Osteocyte (in vitro differentiated cells): ENCODE data around the gene PTGR3. TPM values are rescaled to one million over a fixed set of nuclear protein-coding genes. Genes with fewer than 3 reads are reported as not detected.

Source experiments
- DNase-seq: peaks from one replicate; pipeline ENCODE4 v3.0.0; 2021; ENCODE audit warnings: mixed read lengths; ENCODE audit not compliant: unreplicated experiment; ENCODE audit errors: extremely low spot score
- H3K27ac Mint-ChIP-seq: one replicate; pipeline ENCODE4 v1.8.0; 2021; ENCODE audit warnings: mild to moderate bottlenecking, mixed read lengths; ENCODE audit not compliant: unreplicated experiment
- H3K27me3 Mint-ChIP-seq: one replicate; pipeline ENCODE4 v1.8.0; 2021; ENCODE audit warnings: mixed read lengths; ENCODE audit not compliant: unreplicated experiment
- H3K36me3 Mint-ChIP-seq: one replicate; pipeline ENCODE4 v1.8.0; 2021; ENCODE audit warnings: mixed read lengths; ENCODE audit not compliant: unreplicated experiment
- H3K4me1 Mint-ChIP-seq: one replicate; pipeline ENCODE4 v1.8.0; 2021; ENCODE audit warnings: mixed read lengths; ENCODE audit not compliant: unreplicated experiment
- H3K4me3 Mint-ChIP-seq: one replicate; pipeline ENCODE4 v1.8.0; 2021; ENCODE audit warnings: mild to moderate bottlenecking, moderate library complexity, mixed read lengths; ENCODE audit not compliant: unreplicated experiment
- H3K9me3 Mint-ChIP-seq: one replicate; pipeline ENCODE4 v1.8.0; 2021; ENCODE audit warnings: mixed read lengths; ENCODE audit not compliant: unreplicated experiment
- CTCF ChIP-seq: fragments of 200-600 bp; sonication (generic); IDR thresholded peaks from 2 replicates; pipeline ENCODE4 v1.5.0; 2021; ENCODE audit warnings: antibody characterized with exemption, mild to moderate bottlenecking, moderate library complexity
- total RNA-seq: library from RNA; stranded (reverse); gene quantifications from 2 replicates; pipeline ENCODE4 v1.2.1, GENCODE V29; 2021

The PTGR3 gene
- total RNA-seq, 1 donor from 2014 or later, result 17.7 TPM

GRCh38 chr18:75235896-75236295, 27.0 kb upstream of the PTGR3 start:
- no peak overlapping the region for H3K27ac Mint-ChIP-seq
- H3K4me1 Mint-ChIP-seq, result no peaks in the 10 kb centered on the region
- no peak for TF ChIP-seq CTCF
- H3K9me3 Mint-ChIP-seq, result no peaks in the 10 kb centered on the region
- H3K27me3 Mint-ChIP-seq, result no peaks in the 10 kb centered on the region
- no peak overlapping the region for H3K4me3 Mint-ChIP-seq
- no peak for DNase-seq
- no peaks in the 10 kb centered on the region for H3K36me3 Mint-ChIP-seq

- no peaks in the 10 kb centered on the region for H3K36me3 Mint-ChIP-seq
- peaks cover 2% of the 10 kb centered on the region for H3K4me1 Mint-ChIP-seq
- H3K27me3 Mint-ChIP-seq, result no peaks in the 10 kb centered on the region
- H3K27ac Mint-ChIP-seq, result no peak overlapping the region
- no peak overlapping the region for H3K4me3 Mint-ChIP-seq
- TF ChIP-seq CTCF, result no peak
- no peaks in the 10 kb centered on the region for H3K9me3 Mint-ChIP-seq
- DNase-seq, result no peak
Measured at GRCh38 chr18:75234901-75235300, 26.0 kb upstream of the PTGR3 start.

GRCh38 chr18:75231053-75231406, 22.1 kb upstream of the PTGR3 start:
- Mint-ChIP-seq H3K4me3 (no peak overlapping the region), H3K27ac (no peak overlapping the region), H3K36me3 (no peaks in the 10 kb centered on the region), H3K9me3 (no peaks in the 10 kb centered on the region), H3K4me1 (peaks cover 26% of the 10 kb centered on the region), H3K27me3 (no peaks in the 10 kb centered on the region)
- TF ChIP-seq CTCF, result no peak
- no peak for DNase-seq

GRCh38 chr18:75230163-75231052, 21.5 kb upstream of the PTGR3 start:
- DNase-seq, result no peak
- H3K27ac Mint-ChIP-seq, result no peak overlapping the region
- no peaks in the 10 kb centered on the region for H3K27me3 Mint-ChIP-seq
- H3K36me3 Mint-ChIP-seq, result no peaks in the 10 kb centered on the region
- H3K4me1 Mint-ChIP-seq, result peaks cover 26% of the 10 kb centered on the region
- no peak for TF ChIP-seq CTCF
- no peaks in the 10 kb centered on the region for H3K9me3 Mint-ChIP-seq
- no peak overlapping the region for H3K4me3 Mint-ChIP-seq

- Mint-ChIP-seq H3K4me3 (no peak overlapping the region), H3K9me3 (no peaks in the 10 kb centered on the region), H3K27me3 (no peaks in the 10 kb centered on the region), H3K27ac (no peak overlapping the region), H3K4me1 (peaks cover 26% of the 10 kb centered on the region), H3K36me3 (no peaks in the 10 kb centered on the region)
- no peak for TF ChIP-seq CTCF
- DNase-seq, result no peak
Measured at GRCh38 chr18:75229437-75229836, 20.5 kb upstream of the PTGR3 start.
